Cortex of kidney (tissue), 1 donor: ENCODE data around the gene CHIT1.

ENCODE experiments used
- DNase-seq: peaks from one replicate; lab custom pipeline; 2025; lab: John Stamatoyannopoulos, UW

Gene CHIT1

GRCh38 chr1:203175237-203175826, 54.1 kb downstream of the CHIT1 start, which contains the start of gene MYBPH:
Gene MYBPH (minus strand): TSS chr1:203175826. CDS start chr1:203175755, 71 bp downstream.
- no peak for DNase-seq

- no peak for DNase-seq
These were observed 55.0 kb downstream of the CHIT1 start for GRCh38 chr1:203174324-203174985.

DNA sequence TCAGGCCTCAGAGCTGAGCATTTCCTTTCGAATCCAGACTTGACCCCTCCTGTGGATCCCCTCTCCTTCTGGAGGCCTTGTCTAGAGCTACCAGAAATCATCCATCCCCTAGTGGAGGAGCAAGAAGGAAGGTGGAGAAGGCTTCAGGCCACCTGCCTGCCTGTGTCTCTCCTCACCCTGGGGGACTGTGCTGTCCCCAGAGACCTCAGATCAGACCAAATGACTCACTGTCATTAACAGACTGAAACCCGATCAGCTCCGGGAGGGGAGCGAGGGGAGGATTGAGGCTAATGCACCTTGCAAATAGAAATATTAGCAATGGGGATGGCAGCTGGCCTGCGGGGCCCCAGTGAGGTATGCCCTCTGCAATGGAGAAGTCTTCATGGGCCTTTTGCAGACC, 55.9 kb downstream of the CHIT1 start:
- DNase-seq: no peak

DNA sequence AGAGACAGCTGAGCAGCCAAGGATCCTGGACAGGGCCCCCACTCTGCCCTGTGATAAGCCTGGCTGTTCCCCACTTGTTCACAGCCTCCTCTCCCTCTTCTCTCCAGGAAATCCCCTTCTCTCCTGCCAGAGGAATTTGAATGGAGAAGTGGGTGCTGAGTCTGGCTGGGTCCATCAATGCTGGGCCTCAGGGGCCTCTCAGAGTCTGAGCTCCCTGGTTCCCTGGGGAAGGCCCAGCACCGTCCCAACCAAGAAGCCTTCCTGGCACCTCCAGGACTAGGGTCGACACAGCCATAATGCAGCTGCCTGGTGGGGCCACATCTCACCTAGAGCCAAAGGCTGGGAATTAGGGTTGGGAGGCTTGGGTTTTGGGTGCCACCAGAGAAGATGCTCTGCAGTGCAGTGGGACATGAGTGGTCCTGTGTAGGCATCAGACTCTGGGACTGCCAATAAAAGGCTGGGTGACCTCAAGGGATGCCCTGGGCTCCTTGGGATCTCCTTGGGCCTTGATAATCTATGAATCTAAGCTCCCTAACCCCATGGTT, 56.4 kb downstream of the CHIT1 start:
- DNase-seq: no peak

GRCh38 chr1:203172184-203173010, 57.1 kb downstream of the CHIT1 start:
- no peak for DNase-seq

DNA sequence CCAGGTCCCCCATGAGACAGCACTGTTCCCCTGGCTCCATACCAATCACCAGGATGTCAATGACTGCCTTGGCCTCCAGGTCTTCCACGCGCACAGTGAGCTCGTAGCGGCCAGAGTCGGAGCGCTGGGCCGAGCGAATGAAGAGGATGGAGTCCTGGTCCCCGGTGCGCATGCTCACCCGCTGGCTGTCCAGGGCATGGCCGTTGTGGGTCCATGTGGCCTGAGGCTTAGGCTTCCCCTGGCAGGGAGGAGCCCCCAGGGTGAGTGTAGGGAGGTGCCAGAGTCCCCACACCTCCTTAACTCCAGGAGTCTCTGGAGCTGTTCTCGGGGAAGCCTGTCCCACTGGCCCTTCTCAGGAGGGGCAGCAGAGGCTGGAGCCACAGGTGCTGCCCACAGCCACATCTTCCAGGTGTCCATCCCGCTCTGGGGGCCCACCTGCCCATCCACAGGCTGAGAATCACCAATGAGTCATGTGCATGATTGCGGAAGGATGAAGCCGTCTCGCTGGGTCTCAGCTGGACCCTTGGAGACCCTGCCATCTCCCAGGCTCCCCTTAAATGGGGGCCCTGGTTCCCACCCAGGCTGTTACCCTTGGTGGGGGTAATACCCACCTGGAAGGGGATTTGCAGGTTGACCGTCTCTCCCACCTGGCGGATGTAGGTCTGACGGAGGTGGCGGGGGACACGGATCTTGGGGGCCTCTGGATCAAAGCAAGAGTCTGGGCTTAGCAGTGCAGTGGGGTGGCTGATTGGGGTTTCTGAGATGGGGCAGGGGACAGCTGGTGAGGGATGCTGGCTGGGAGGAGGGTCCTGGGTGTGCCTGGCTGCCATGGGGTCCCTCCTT, 57.9 kb downstream of the CHIT1 start:
- DNase-seq: no peak

- no peak for DNase-seq
These were observed 58.7 kb downstream of the CHIT1 start for GRCh38 chr1:203170625-203171330.

- no peak for DNase-seq
These were observed 59.5 kb downstream of the CHIT1 start for GRCh38 chr1:203169770-203170520.

- DNase-seq: no peak
These were observed 60.5 kb downstream of the CHIT1 start for GRCh38 chr1:203168991-203169390.

DNA sequence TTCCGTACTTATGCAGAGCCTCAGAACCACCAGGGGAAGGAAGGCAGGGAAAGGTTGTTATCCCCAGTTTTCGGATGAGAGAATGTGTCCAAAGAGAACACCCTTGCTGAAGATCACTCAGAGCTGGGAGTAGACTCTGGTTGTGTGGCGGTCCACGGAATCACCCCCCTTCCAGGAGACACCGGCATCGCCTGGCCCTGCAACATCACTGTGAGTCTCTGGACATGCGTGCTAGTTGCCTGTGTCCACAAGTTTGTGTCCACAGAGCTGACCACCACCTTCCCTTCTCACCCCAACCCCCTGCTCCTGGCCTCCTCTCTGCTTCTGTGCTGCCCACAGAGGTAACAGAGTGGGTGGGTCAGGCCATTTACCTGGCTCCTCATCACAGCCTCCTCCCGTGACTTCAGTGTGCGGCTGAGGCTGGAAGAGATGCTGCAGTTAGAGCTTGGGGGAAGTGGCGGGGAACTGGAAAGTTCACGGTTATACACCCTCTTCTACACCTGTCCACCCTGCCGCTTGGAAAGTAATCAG, 61.2 kb downstream of the CHIT1 start:
- no peak for DNase-seq

- DNase-seq: no peak
These were observed 61.6 kb downstream of the CHIT1 start for GRCh38 chr1:203167913-203168200.

DNA sequence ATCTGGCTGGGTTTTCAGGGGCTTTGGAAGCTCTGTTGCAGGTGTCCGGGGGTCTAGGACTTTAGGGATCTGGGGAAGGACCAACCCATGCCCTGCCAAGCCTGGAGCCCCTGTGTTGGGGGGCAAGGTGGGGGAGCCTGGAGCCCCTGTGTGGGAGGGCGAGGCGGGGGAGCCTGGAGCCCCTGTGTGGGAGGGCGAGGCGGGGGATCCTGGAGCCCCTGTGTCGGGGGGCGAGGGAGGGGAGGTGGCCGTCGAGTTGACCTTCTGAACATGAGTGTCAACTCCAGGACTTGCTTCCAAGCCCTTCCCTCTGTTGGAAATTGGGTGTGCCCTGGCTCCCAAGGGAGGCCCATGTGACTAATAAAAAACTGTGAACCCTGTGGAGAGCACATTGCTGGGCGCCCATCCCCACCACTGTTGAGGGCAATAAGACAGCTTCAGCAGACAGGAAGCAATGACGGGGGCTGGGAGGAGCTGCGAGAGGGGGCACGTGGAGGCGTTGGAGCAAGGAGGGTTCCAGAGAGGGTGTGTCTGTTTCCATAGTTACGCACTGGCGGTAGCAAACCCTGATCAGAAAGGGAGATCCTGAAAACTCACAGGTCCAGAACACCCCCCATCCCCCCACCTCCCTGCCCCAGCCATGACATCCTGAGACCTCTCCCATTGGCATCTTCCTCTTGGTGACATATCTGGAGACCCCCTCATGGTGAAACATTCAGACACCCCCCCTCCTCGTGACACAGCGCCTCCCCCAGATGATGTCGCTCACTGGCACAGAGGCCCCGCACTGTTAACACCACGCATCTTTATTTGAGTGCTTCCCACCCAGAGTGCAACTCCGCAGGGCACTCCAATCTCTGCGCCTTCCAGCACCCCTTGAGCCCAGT, 62.2 kb downstream of the CHIT1 start:
- DNase-seq: no peak

DNA sequence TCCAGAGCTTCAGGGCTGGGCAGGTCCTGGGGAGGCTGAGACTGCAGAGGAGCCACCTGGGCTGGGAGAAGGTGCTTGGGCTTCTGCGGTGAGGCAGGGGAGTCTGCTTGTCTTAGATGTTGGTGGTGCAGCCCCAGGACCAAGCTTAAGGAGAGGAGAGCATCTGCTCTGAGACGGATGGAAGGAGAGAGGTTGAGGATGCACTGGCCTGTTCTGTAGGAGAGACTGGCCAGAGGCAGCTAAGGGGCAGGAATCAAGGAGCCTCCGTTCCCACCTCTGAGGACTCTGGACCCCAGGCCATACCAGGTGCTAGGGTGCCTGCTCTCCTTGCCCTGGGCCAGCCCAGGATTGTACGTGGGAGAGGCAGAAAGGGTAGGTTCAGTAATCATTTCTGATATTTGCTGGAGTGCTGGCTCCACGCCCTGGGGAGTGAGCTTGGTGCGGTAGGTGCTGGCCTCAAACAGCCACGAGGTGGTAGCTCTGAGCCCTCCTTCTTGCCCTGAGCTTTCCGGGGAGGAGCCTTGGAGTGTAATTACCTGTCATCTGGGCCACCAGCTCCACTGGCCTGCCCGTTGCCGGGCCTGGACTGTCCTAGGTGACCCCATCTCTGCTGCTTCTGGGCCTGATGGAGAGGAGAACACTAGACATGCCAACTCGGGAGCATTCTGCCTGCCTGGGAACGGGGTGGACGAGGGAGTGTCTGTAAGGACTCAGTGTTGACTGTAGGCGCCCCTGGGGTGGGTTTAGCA, 63.1 kb downstream of the CHIT1 start:
- no peak for DNase-seq
